H1 (cell line): ENCODE measurements around the gene SLU7. TPM values are rescaled to one million over a fixed set of nuclear protein-coding genes. Genes with fewer than 3 reads are reported as not detected.

Source experiments
- CTCF ChIA-PET: fragments of 300-600 bp; sonication (Branson Sonifier 250); formaldehyde crosslinking; loops from one replicate; lab custom pipeline; 2021; ENCODE audit not compliant: partially characterized antibody; lab: Charles Lee
- POLR2A ChIA-PET: fragments of 300-600 bp; sonication (Branson Sonifier 250); formaldehyde crosslinking; loops from one replicate; lab custom pipeline; 2021; ENCODE audit warnings: inconsistent platforms; ENCODE audit not compliant: partially characterized antibody; lab: Charles Lee
- DNase-seq, 2 experiments: peaks; one replicate each; pipeline versions ENCODE4 v3.0.0 to v3.0.0-alpha.2; 2010 to 2022; ENCODE audit warnings: low spot score in 2 of 2, low read depth in 1 of 2, mixed read lengths in 1 of 2
- FAIRE-seq: peaks from 2 replicates; lab custom pipeline; 2011; peaks lifted over from hg19 to GRCh38; lab: Jason Lieb, UNC
- H2AFZ ChIP-seq: 2 replicates; pipeline ENCODE4 v1.8.1; 2012; ENCODE audit warnings: low read length, inconsistent platforms
- H2AK5ac ChIP-seq: 2 replicates; pipeline ENCODE4 v1.6.1; 2013; ENCODE audit warnings: low read depth, low read length
- H2BK120ac ChIP-seq: replicated peaks from 2 replicates; pipeline ENCODE3; 2013; ENCODE audit warnings: low read depth, low read length, inconsistent platforms
- H2BK12ac ChIP-seq: 2 replicates; pipeline ENCODE4 v1.6.1; 2013; ENCODE audit warnings: low read depth, low read length
- H2BK15ac ChIP-seq: 2 replicates; pipeline ENCODE4 v1.6.1; 2013; ENCODE audit warnings: low read length
- H2BK20ac ChIP-seq: 2 replicates; pipeline ENCODE4 v1.6.1; 2013; ENCODE audit warnings: low read length
- H2BK5ac ChIP-seq: 2 replicates; pipeline ENCODE4 v1.6.1; 2013; ENCODE audit warnings: low read depth, low read length
- H3K14ac ChIP-seq: 2 replicates; pipeline ENCODE4 v1.6.1; 2013; ENCODE audit warnings: inconsistent platforms; ENCODE audit not compliant: insufficient read length
- H3K18ac ChIP-seq: 2 replicates; pipeline ENCODE4 v1.6.1; 2013; ENCODE audit warnings: low read length; ENCODE audit errors: extremely low read depth
- H3K23ac ChIP-seq: 2 replicates; pipeline ENCODE4 v1.6.1; 2013; ENCODE audit warnings: inconsistent platforms; ENCODE audit not compliant: insufficient read length
- H3K23me2 ChIP-seq: 2 replicates; pipeline ENCODE4 v1.6.1; 2013; ENCODE audit warnings: low read depth, low read length
- H3K27ac ChIP-seq: 2 replicates; pipeline ENCODE4 v1.6.1; 2011; ENCODE audit warnings: low read depth, low read length, inconsistent platforms
- H3K27me3 ChIP-seq, 4 experiments: replicated peaks in 1 of 4; 1 replicate in 1 of 4; 2 replicates in 3 of 4; pipeline versions ENCODE4 v1.6.1 to v1.8.1; 2011 to 2013; ENCODE audit warnings: low read length in 3 of 4, mild to moderate bottlenecking in 3 of 4, inconsistent platforms in 2 of 4, mixed read lengths in 2 of 4, moderate library complexity in 1 of 4; ENCODE audit not compliant: control insufficient read depth in 3 of 4, insufficient read depth in 3 of 4; ENCODE audit errors: extremely low read depth in 1 of 4
- H3K36me3 ChIP-seq, 4 experiments: 2 replicates each; pipeline versions ENCODE4 v1.6.1 to v1.8.1; 2011 to 2013; ENCODE audit warnings: mild to moderate bottlenecking in 4 of 4, low read length in 3 of 4, moderate library complexity in 2 of 4, control low read depth in 1 of 4, inconsistent platforms in 1 of 4; ENCODE audit not compliant: insufficient read depth in 4 of 4, control insufficient read depth in 2 of 4
- H3K4ac ChIP-seq: replicated peaks from 2 replicates; pipeline ENCODE3; 2013; ENCODE audit warnings: low read length, low read depth, mixed read lengths, inconsistent platforms; ENCODE audit not compliant: insufficient read length
- H3K4me1 ChIP-seq, 4 experiments: replicated peaks in 1 of 4; 1 replicate in 1 of 4; 2 replicates in 3 of 4; pipeline versions ENCODE4 v1.6.1 to v1.8.1; 2011 to 2013; ENCODE audit warnings: low read length in 3 of 4, inconsistent platforms in 2 of 4, mixed read lengths in 1 of 4; ENCODE audit not compliant: insufficient read depth in 4 of 4, control insufficient read depth in 3 of 4
- H3K4me2 ChIP-seq, 2 experiments: 2 replicates each; pipeline versions ENCODE4 v1.6.1 to v1.8.1; 2011 to 2013; ENCODE audit warnings: low read depth in 2 of 2, low read length in 2 of 2, control low read depth in 1 of 2, inconsistent platforms in 1 of 2, mild to moderate bottlenecking in 1 of 2; ENCODE audit not compliant: insufficient read depth in 1 of 2
- H3K4me3 ChIP-seq, 4 experiments: fragments of 200-600, 300-600 bp in 1 of 4; sonication (generic), shearing (Covaris generic), sonication (Bioruptor Twin) in 1 of 4; 2 replicates each; pipeline versions ENCODE4 v1.5.1 to v1.8.1; 2011 to 2016; ENCODE audit warnings: low read length in 4 of 4, low read depth in 3 of 4, control low read depth in 2 of 4, inconsistent platforms in 2 of 4, mild to moderate bottlenecking in 2 of 4, mixed read lengths in 1 of 4, moderate library complexity in 1 of 4; ENCODE audit not compliant: insufficient read depth in 2 of 4; ENCODE audit errors: extremely low read depth in 1 of 4
- H3K56ac ChIP-seq: replicated peaks from 2 replicates; pipeline ENCODE3; 2013; ENCODE audit warnings: low read depth, mild to moderate bottlenecking, mixed read lengths, low read length, inconsistent platforms; ENCODE audit not compliant: insufficient read length
- H3K79me1 ChIP-seq: 2 replicates; pipeline ENCODE4 v1.6.1; 2013; ENCODE audit warnings: low read depth, low read length, control low read depth
- H3K79me2 ChIP-seq, 2 experiments: 2 replicates each; pipeline versions ENCODE4 v1.6.1 to v1.8.1; 2012 to 2013; ENCODE audit warnings: low read length in 2 of 2, mild to moderate bottlenecking in 2 of 2, inconsistent platforms in 1 of 2; ENCODE audit not compliant: insufficient read depth in 2 of 2, control insufficient read depth in 1 of 2
- H3K9ac ChIP-seq, 4 experiments: replicated peaks in 1 of 4; 1 replicate in 1 of 4; 2 replicates in 3 of 4; pipeline versions ENCODE4 v1.6.1 to v1.8.1; 2011 to 2013; ENCODE audit warnings: low read depth in 3 of 4, low read length in 3 of 4, control low read depth in 2 of 4, mild to moderate bottlenecking in 2 of 4, moderate library complexity in 2 of 4, inconsistent platforms in 1 of 4; ENCODE audit errors: extremely low read depth in 1 of 4
- H3K9me3 ChIP-seq, 2 experiments: 2 replicates each; pipeline versions ENCODE4 v1.6.1 to v1.8.1; 2012 to 2013; ENCODE audit warnings: mild to moderate bottlenecking in 2 of 2, moderate library complexity in 2 of 2, control low read depth in 1 of 2, inconsistent platforms in 1 of 2, low read depth in 1 of 2, low read length in 1 of 2, mixed read lengths in 1 of 2; ENCODE audit not compliant: insufficient read depth in 2 of 2
- H4K20me1 ChIP-seq, 2 experiments: replicated peaks in 1 of 2; 2 replicates each; pipeline versions ENCODE3 to v1.8.1; 2011 to 2013; ENCODE audit warnings: inconsistent platforms in 2 of 2, low read length in 2 of 2, mild to moderate bottlenecking in 1 of 2; ENCODE audit not compliant: insufficient read depth in 2 of 2, control insufficient read depth in 1 of 2
- H4K5ac ChIP-seq: 2 replicates; pipeline ENCODE4 v1.6.1; 2013; ENCODE audit warnings: low read length, low read depth, mixed read lengths, inconsistent platforms; ENCODE audit not compliant: insufficient read length
- H4K8ac ChIP-seq: 2 replicates; pipeline ENCODE4 v1.8.0; 2013; ENCODE audit warnings: mild to moderate bottlenecking, moderate library complexity, low read length, inconsistent platforms; ENCODE audit not compliant: insufficient read depth; ENCODE audit errors: extremely low read depth
- H4K91ac ChIP-seq: replicated peaks from 2 replicates; pipeline ENCODE3; 2013; ENCODE audit warnings: low read length, mixed read lengths, inconsistent platforms; ENCODE audit not compliant: insufficient read length
- ASH2L ChIP-seq: fragments of 200-600, 300-600 bp; sonication (generic); IDR thresholded peaks from one replicate; pipeline ENCODE4 v1.7.1; 2017; ENCODE audit warnings: low read length
- SIN3A ChIP-seq, 2 experiments: IDR thresholded peaks in 1 of 2; conservative IDR thresholded peaks in 1 of 2; 2 replicates each; pipeline ENCODE4 v1.6.1; 2011 to 2012; ENCODE audit warnings: low read length in 2 of 2, improper control_type of control experiment in 1 of 2, low read depth in 1 of 2, mild to moderate bottlenecking in 1 of 2
- TAF1 ChIP-seq: IDR thresholded peaks from 2 replicates; pipeline ENCODE4 v1.6.1; 2011; ENCODE audit warnings: mild to moderate bottlenecking, low read depth, low read length
- WGBS, 2 experiments: shearing (Covaris generic) in 1 of 2; methylation state at CpG; one replicate each; pipeline versions ENCODE4 v1.1.6 to v1.1.7; 2013 to 2015; ENCODE audit warnings: low lambda C conversion rate in 2 of 2, mixed read lengths in 2 of 2, inconsistent platforms in 1 of 2, low coverage in 1 of 2, missing lambda C conversion rate in 1 of 2; ENCODE audit not compliant: insufficient replicate concordance in 2 of 2, insufficient coverage in 1 of 2, insufficient read length in 1 of 2; ENCODE audit errors: extremely low coverage in 1 of 2, missing lambda C conversion rate in 1 of 2; 5-methylcytosine and 5-hydroxymethylcytosine counted together
- polyA plus RNA-seq, 7 experiments: library from polyadenylated mRNA; depleted of rRNA in 3 of 7; stranded (reverse) in 5 of 7; unstranded in 2 of 7; fragments of >200 nt in 5 of 7; fragments of 200-250 nt in 2 of 7; gene quantifications; 1 replicate in 5 of 7; 2 replicates in 1 of 7; 4 replicates in 1 of 7; pipeline versions ENCODE4 v1.2.1 to v1.2.3, GENCODE V29; 2011 to 2013; ENCODE audit warnings: missing spikeins in 2 of 7, mixed read lengths in 2 of 7
- total RNA-seq: library from RNA; stranded (reverse); fragmentation: NEBNext Ultra II Directional; extraction: Animal tissue kit (Norgen Biotek cat#: 25700); gene quantifications from 2 replicates; pipeline ENCODE4 v1.2.1, GENCODE V29; 2021

The SLU7 gene
- total and polyA plus RNA-seq, 2 of the 8 experiments (the other 6 are each of a cell fraction or from before 2014, with no cell fraction given): 6.0 to 34.1 TPM

- WGBS, 2 experiments: 79% methylated on average over 1 of the region's 1 CpG; no CpG with 5 or more reads in 1 of the 2 experiments
- Histone ChIP-seq H3K79me2 (no peaks in the 10 kb centered on the region), H2AK5ac (no peak overlapping the region), H4K8ac (no peak overlapping the region), H3K23ac (no peak overlapping the region), H3K4me3 (no peak overlapping the region), H3K56ac (no peak overlapping the region), H3K79me1 (no peaks in the 10 kb centered on the region), H3K4me1 (no peaks in the 10 kb centered on the region; a peak in 1 of 7 replicates), H3K9ac (no peak overlapping the region), H4K91ac (no peak overlapping the region), H2BK20ac (no peak overlapping the region), H4K20me1 (no peaks in the 10 kb centered on the region), H2BK15ac (no peak overlapping the region), H2BK12ac (no peak overlapping the region), H2AFZ (no peak overlapping the region), H2BK120ac (no peak overlapping the region), H3K4ac (no peak overlapping the region), H2BK5ac (no peak overlapping the region), H3K27ac (no peak overlapping the region), H3K23me2 (no peaks in the 10 kb centered on the region; the same call in 1 of the 2 replicates), H3K14ac (no peak overlapping the region), H4K5ac (no peak overlapping the region), H3K9me3 (no peaks in the 10 kb centered on the region), H3K18ac (no peak overlapping the region), H3K4me2 (no peak overlapping the region), H3K36me3 (no peaks in the 10 kb centered on the region), H3K27me3 (no peaks in the 10 kb centered on the region)
- DNase-seq (no peak), FAIRE-seq (no peak)
- no peak for TF ChIP-seq ASH2L
- TF ChIP-seq SIN3A (conservative IDR thresholded peaks at IDR 0.05 in 1 of 2, IDR thresholded peaks at IDR 0.05 in 1 of 2; ENCODE audit: low read depth in 1 of 2, low read length in 2 of 2): no peak
- no peak for TF ChIP-seq TAF1
- POLR2A ChIA-PET: interaction anchor here (0.7 to 1.9 kb wide), 2 partner anchors 14 kb away, joined by 3 to 6 read pairs; partner anchors contain the start of gene PTTG1
- CTCF ChIA-PET: interaction anchor here (0.6 to 1.2 kb wide), 6 partner anchors 10 to 413 kb away, joined by 3 to 4 read pairs (median 3); no protein-coding TSS in a partner anchor
Observed at GRCh38 chr5:160435532-160435931, 16.7 kb upstream of the SLU7 start.
